ENCODE data around the gene TP53BP2.
"Not testable (repeated sequence)": the region's sequence is repeated elsewhere in the genome, so short reads cannot be mapped to it uniquely, and the experiment has no call there.

The TP53BP2 gene, protein sequence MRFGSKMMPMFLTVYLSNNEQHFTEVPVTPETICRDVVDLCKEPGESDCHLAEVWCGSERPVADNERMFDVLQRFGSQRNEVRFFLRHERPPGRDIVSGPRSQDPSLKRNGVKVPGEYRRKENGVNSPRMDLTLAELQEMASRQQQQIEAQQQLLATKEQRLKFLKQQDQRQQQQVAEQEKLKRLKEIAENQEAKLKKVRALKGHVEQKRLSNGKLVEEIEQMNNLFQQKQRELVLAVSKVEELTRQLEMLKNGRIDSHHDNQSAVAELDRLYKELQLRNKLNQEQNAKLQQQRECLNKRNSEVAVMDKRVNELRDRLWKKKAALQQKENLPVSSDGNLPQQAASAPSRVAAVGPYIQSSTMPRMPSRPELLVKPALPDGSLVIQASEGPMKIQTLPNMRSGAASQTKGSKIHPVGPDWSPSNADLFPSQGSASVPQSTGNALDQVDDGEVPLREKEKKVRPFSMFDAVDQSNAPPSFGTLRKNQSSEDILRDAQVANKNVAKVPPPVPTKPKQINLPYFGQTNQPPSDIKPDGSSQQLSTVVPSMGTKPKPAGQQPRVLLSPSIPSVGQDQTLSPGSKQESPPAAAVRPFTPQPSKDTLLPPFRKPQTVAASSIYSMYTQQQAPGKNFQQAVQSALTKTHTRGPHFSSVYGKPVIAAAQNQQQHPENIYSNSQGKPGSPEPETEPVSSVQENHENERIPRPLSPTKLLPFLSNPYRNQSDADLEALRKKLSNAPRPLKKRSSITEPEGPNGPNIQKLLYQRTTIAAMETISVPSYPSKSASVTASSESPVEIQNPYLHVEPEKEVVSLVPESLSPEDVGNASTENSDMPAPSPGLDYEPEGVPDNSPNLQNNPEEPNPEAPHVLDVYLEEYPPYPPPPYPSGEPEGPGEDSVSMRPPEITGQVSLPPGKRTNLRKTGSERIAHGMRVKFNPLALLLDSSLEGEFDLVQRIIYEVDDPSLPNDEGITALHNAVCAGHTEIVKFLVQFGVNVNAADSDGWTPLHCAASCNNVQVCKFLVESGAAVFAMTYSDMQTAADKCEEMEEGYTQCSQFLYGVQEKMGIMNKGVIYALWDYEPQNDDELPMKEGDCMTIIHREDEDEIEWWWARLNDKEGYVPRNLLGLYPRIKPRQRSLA

DNA sequence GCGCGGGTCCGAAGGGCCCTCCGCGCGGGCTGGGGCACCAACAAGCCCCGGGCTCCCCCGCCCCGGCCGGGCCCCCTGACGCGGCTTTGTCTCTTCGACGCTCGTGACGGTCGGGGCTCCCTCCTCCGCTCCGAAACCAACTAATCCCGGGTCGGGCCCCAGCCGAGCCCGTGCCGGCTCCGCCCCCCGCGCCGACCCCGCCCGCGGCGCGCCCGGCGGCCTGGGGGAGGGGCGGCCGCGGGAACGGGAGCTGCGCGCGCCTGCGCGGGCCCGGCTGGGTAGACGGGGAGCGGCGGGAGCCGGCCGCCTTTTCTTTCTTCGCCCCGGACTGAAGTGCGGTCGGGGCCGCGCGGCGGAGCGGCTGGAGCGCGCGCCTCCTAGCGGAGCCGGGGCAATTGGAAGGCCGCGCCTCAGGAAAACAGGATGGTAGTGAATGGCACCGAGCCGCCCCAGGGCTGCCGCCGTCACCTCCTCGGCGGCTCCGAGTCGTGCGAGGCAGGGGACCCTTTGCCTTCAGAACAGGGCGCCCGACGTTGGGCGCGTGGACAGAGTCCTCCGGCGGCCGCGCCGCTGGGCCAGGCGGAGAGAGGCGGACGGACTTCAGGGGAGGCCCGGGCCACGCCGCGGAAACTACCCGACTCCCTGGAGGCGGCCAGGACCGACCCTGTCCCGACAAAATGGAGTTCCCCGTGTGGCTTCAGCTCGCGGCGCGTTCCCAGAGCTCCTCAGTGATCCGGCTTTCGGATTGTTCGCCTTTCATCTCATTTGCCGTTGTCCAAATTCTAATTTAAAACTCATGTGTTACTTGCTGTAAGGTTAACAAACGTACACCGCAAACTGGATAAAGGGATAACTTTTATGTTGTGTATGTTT lies at the start of gene TP53BP2:
Gene TP53BP2, minus strand, starts transcription at position 138 of the 873 bp plus-strand sequence. CDS start 267 bp downstream, outside the sequence.
- H3K4me3 ChIP-seq (ENCODE audit: low read depth, low read length) = peak within 1 kb of the TSS; percentile 90
- TF ChIP-seq CTCF (IDR thresholded peaks at IDR 0.05; ENCODE audit: low read depth, low read length) = peak; percentile 65

DNA sequence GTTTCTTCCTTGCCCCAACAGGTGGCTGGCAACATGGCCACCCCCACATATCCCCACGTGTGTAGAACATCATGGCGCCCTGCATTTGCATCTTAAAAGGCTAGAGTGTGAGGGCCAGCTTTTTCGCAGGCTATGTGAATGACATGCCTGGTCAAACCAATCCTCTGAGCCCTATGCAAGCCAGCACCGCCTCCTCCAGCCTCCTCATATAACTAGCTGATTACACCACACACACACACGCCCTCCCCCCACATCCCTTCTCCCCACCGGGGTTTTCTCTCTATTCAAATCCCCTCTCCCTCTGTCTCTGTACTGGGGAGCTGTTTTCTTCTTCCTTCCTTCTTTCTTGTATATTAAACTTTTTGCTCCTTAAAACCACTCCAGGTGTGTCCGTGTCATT lies 44.7 kb upstream of the TP53BP2 start:
- H3K4me3 ChIP-seq (ENCODE audit: low read depth, low read length) = not testable (repeated sequence)

DNA sequence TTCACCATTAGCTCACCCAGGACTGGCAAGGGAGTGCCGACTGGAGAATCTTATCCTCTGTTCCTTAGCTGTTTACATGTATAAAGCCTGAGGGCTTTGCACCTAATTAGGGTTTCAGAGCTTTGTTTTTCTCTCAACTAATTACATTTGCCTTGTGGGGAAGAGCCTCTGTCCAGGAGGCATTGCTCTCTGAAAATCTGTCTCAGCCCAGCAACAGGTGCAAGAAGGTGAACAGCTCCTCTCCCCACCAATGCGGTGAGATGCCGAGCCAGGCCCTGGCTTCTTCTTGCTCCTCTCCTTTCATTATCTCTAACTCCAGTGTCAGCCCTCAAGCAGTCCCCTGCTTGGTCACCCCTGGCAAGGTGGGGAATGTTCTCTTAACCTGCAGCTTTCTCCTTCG lies 43.6 kb upstream of the TP53BP2 start:
- not testable (repeated sequence) for H3K4me3 ChIP-seq (ENCODE audit: low read depth, low read length)

DNA sequence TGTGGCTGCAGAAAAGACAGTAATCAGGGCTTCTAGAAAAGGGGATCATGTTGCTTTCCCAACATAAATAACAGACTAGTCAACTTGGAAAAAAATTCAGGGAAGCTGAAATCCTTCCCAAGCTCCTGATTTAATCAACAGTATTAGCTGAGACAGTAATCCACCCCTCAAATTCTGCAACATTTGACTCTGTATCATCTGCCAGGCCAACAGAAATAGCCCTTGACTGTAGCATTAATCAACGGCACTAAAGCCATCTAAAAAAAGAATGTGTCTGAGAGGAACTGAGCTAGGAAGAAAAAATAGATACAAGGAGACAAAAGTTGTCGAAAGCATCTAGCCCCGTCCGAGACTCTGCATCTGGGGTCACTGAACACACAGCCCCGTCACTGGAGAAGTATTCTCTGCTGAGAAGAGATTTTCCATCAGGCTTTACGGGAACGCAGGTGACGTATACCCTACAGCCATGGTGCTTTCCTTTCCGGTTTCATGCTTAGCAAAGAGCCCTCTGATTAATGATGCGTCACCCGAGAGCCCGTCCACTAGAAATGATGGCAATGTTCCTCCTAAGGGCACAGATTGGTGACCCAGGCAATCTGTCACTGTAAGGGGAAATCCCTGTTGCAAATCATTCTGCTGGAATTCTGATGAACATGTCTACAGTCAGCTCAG lies 42.1 kb upstream of the TP53BP2 start:
- H3K4me3 ChIP-seq (ENCODE audit: low read depth, low read length) = peak overlapping the region; percentile 40
- no peak for TF ChIP-seq CTCF (IDR thresholded peaks at IDR 0.05; ENCODE audit: low read depth, low read length)

- TF ChIP-seq CTCF (IDR thresholded peaks at IDR 0.05; ENCODE audit: low read depth, low read length) = no peak
Measured at GRCh38 chr1:223886516-223886921, 40.8 kb upstream of the TP53BP2 start.

DNA sequence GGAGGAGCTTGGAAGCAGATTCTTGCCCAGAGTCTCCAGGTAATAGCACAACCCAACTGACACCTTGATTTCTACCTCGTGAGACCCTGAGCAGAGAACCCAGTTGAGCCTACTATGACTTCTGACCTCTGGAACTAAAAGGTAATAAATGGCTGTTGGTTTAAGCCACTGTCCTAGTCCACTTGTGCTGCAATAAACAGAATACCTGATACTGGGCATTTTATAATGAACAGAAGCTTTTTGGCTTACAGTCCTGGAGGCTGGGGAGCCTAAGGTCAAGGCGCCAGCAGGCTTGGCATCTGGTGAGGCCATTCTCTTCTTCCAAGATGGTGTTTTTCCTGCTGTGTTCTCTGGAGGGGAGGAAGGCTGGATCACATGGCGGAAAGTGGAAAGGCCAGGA lies 39.9 kb upstream of the TP53BP2 start:
- H3K4me3 ChIP-seq (ENCODE audit: low read depth, low read length) = no peak overlapping the region

More at GRCh38 chr1:223886516-223886921, 40.8 kb upstream of the TP53BP2 start:
- H3K4me3 ChIP-seq (ENCODE audit: low read depth, low read length) = no peak overlapping the region

More for the DNA sequence above, 39.9 kb upstream of the TP53BP2 start:
- no peak for TF ChIP-seq CTCF (IDR thresholded peaks at IDR 0.05; ENCODE audit: low read depth, low read length)

Measured in WI38 (cell line).